GM04503 (cell line): ENCODE measurements around the gene ARHGAP42.
A peak's percentile ranks its signal among the peaks of the same experiment; 100 is the strongest.

Experiments used
- DNase-seq: peaks from one replicate; pipeline ENCODE4 v3.0.0-alpha.2; 2012; ENCODE audit warnings: low read depth

The ARHGAP42 gene

DNA sequence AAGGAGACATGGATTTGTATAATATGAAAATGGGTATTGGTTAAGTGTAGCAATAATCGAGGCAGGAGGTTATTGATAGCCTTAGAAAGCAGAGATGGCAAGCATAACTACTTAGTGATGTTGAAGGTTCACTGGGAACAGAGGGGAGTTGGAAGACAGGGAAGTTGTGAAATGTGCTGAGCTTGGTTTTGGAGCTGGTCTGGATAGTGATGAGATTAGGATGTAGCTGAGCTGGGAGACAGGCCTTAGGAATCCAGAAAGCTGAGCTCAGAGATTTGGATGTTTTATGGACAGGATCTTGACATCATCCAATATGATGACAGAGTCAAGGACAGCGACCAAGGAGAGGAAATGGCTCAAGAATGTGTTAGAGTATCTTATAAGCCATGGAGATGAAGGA, 113.1 kb downstream of the ARHGAP42 start:
- DNase-seq = no peak

DNA sequence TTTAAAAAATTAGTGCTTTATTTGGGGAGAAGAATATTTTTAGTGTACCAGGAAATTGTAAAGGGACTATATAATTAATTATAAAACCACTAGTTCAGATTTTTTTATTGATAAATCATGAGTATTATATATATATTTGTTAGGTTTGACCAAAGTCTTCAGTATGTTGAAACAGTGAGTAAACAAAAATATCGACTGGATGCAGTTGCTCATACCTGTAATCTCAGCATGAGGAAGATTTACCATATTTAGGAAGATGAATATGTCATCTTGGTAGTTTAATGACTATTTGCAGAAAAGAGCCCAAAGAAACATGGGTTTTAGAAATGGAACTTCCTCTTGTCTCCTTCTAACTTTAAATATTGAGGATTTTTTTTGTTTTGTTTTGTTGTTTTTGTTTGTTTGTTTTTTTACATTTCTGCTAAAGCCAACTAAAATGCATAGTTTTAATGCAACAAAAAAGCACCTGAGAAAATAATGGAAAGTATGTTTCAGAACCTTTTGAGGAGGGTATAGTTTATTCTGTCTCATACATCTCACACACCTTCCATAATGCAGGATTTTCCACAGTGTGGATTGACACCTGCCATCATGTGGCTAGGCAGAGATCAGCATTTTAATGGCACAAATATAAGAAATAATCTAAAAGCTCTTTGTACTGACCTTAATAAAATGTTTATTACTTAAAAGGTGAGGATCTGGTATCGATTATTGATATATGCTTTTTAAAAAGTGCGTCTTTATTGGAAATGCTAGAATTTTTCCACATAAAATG, 114.3 kb downstream of the ARHGAP42 start:
- DNase-seq = no peak

DNA sequence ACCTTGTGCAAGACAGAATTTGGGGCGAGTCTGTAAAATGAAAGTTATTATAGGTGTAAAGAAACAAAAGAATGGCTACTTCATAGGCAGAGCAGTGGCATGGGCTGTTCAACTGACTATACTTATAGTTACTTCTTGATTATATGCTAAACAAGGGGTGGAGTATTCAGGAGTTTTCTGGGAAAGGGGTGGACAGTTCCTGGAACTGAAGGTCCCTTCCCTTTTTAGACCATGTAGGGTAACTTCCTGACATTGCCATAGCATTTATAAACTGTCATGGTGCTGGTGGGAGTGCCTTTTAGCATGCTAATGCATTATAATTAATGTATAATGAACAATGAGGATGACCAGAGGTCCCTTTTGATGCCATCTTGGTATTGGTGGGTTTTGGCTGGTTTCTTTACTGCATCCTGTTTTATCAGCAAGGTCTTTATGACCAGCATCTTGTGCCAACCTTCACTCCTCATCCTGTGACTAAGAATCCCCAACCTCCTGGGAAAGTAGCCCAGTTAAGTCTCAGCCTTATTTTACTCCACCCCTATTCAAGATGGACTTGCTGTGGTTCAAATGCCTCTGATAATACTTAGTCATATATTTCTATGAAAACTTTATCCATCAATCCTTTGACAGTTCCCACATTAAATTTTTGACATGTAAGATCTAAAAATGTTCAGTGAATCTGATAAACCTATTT, 118.6 kb downstream of the ARHGAP42 start:
- no peak for DNase-seq

DNA sequence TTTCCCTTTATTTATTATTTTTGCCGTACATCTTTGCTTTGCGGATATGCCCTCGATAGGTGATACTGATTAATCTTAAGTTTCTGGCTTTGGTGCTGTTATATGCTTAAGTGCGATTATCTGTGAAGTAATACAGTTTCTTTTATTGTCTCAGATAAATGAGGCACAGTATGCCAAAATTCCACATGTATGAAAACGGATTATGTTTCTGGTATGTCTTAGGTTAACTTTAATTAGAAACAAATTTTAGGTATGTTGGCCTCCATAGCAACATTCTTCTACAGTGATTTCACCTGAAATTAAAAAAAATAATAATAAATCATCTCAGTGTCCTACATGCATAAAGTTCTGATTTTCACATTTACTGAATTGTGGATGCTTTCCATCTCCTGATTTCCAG, 119.2 kb downstream of the ARHGAP42 start:
- DNase-seq = no peak

DNA sequence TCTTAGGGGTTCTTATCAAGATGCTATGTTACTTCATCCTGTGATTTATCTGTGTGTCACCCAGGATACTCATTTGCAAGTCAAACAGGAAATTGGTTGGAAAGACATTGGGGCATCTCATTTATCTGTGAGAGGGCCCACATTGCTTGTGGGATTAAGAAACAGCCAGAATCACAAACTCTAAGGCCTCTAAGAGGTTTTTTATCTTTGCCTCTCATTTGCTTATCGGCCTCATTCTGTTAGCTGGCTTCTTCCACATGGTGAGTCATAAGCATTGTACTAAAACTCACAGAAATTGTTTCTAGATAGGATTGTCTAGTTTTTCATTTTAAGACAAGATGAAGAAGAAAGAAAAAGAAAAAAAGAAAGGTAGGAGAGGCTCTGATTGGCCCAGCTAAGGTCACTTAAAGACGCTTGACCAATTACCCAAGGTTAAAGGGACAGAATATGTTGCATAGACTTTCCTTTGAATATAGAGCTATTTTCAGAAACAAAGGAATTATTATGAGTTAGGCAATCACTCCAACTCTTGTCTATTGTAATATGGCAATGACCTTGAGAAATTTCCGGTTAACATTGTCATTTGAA, 121.9 kb downstream of the ARHGAP42 start:
- DNase-seq = no peak

DNA sequence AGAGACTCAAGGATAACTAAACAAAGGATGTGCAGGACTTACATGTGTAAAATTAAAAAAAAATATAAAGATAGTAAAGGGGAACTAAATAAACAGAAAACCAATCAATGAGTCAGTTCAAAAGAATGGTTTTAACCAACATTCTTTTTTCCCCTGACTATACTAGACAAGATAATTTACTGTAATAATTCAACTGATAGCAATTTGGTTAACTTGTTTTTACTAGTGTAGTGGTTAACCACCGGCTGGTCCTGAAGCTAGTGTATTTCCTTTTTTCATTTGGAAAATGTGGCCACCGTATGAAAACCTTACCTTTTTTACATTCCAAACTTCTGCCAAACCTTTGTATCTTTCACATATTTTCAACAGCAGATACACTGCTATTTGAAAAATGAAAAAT, 123.1 kb downstream of the ARHGAP42 start:
- DNase-seq = no peak

DNA sequence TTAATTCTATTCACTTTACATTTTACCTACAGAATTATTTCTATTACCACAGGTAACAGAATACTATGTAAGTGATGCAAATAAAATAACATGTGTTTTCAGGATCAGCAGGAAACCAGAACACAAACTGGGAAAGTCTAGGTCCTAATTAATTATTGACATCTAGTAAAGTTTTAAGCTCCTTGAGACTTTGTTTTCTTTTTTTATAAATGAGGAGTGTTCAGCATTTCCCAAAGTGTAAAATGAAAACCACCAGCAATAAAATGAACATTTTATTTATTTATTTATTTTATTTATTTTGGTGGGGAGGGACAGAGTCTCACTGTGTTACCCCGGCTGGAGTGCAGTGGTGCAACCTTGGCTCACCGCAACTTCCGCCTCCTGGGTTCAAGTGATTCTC, 123.6 kb downstream of the ARHGAP42 start:
- no peak for DNase-seq

DNA sequence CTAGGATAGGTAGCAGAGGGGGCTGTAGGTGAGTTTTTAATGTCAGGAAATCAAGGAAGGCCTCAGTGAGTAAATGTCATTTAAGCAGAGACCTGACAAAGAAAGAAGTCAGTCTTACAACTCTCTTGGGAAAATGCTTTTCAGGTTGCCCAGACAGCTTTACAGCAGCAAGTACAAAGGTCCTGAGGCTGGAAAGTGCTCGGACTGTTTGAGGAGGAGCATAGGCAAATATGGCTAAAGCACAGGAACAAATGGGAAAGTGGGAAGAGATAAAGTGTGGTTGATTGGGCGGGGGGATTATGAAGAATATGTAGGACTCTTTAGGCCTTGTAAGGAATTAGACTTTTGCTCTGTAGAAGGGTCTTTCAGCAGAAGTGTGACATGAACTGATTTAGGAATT, 125.4 kb downstream of the ARHGAP42 start:
- DNase-seq = no peak

DNA sequence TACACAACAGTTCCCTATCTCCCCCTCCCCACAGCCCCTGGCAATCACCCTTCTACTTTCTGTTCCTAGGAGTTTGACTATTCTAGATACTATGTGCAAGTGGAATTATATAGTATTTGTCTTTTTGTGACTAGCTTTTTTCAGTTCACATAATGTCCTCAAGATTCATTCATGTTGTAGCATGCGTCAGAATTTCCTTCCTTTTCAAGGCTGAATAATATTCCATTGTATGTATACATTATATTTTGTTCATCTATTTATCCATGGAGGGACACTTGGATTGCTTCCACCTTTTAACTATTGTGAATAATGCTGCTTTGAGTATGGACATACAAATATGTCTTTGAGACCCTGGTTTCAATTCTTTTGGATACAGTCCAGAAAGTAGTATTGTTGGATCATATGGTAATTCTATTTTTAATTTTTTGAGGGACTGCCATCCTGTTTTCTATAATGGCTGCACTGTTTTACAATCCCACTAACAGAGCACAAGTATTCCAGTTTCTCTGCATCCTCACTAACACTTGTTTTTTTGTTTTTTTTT, 128.8 kb downstream of the ARHGAP42 start:
- no peak for DNase-seq

DNA sequence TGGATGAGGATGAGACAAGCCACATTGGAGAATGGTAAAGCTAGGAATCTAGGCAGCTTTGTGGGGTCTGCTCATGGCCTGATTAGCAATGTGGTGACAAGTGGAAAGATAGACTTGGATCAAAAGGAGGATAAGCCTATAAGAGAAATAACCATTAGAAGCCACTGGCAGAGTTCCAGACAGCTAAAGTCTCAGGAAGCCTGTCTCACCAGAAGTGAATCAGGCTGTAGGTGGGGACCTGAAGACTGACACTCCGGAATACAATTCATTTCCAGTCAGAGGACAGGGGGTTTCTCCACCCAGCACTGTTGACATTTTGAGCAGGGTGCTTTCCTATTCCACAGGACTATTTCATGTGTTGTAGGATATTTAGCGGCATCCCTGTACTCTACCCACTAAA, 129.7 kb downstream of the ARHGAP42 start:
- no peak for DNase-seq

DNA sequence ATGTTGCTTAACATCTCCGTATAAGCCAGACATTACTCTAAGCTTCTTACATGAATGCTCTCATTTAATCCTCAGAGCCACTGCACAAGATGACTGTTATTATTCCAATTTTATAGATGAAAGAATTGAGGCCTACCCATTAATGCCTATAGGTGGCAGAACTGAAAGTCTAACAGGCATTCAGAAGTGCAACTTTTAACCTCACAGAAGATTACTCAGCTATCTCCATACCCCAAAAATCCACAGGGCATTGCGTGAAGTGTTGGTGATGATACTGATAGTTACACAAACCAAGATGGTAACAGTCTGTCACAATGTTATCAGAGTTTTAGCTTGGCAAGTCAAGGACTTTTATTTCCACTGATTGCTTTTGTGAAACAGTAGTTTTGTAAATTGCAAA, 130.5 kb downstream of the ARHGAP42 start:
- DNase-seq = no peak

DNA sequence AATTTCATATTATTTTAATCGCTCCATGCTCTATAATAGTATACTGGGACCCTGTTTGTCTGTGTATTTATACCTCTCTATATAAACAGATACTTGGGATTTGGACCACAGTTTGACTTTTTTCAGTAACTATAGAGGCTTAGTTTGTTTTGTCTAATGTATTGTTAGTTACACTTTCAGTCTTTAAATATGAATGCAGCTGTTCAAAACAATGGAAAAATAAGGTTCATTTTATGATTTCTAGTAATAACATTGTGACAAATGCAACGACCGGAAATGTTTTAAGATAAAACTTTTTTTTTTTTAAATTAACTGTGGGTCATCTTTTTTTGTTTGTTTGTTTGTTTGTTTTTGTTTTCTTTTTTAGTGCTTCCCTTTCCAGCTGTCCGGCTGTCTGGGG, 133.5 kb downstream of the ARHGAP42 start:
- DNase-seq = no peak

DNA sequence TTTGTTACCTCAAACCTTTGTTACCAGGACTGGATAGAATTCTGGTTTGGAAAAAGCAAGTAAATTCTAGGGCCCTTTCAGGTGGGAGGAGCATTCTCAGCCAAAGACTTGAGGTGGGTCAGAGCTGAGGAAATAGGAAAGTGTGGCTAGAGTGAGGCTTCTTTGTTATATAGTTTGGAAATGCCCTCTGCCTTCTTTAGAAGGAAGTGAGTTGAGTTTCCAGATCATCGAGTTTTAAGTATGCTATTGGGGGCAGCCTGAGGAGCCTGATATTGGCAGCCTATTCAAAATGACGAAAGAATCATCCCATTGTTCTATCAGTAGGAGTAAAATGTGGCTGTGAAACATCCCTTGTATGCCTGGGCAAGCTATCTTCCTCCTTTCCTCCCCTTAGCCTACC, 134.1 kb downstream of the ARHGAP42 start:
- DNase-seq = no peak

DNA sequence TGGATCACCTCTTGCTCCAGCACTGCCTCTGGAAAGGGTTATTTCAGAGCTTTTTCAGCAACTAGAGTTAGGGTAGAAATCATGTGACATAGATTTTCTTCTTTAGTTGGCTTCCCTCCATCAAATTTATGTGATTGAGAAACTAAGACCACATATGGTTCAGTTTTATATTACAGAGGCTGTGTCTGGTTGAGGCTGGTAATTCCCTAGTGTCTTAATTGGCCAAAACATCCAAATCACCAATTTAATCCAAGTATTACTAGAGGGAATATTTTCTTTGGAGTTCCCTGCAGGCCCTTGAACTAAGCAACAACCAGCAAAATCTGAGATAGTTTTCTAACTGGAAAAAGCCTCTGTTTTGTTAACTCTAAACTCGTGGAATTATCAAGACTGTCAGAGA, 136.3 kb downstream of the ARHGAP42 start:
- peak; percentile 49 for DNase-seq

DNA sequence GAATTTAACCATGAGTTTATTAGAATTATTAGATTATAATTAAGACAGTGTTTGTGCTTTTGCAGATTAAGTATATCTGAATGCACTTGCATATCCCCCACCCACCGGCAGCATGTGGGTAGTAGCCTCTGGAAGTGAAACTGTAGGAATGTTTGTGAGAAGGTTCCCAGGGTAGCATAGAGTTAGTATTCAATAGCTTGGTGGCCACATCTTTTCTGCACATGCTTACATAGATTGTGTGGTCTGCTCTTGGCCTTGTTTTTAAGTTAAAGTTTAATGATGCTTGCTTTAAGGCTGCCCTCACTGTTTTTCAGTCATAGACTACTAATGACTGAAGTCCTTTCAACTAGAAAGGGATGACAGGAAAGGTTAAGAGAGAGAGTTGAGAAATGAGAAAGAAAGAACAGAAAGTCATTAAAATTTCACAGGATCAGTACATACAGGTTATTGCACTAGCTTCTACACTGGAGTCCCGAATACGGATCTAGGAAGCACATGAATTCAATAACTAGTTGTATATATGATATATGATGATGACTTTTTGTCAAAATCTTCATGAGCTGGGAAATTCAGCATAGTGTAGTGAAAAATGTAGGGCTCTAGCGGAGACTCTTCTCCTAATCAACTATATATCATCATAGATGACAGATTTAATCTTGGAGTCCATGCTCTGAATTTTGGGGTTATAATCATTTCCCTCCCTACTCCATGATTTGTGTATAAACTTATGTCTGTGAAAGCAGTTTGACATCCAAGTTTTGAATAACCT, 137.1 kb downstream of the ARHGAP42 start:
- DNase-seq = no peak

DNA sequence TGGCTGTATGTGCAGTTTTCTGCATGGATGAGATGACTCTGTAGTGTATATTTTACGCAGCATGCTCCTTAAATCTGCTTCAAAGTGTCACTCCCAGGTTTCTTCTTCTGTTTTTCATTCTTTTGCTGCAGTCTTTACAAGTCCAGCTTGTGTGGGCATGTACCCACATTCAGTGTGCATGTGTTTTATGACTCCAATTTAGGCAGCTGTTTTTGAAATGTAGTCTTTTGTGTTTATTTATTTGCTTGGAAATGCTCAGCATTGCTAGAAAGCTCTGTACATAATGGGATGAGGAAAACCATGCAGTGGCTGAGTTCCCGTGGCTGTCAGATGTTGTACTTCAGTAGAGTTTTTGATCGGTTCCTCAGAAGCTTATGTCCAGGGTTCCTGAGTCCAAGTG, 138.5 kb downstream of the ARHGAP42 start:
- DNase-seq = no peak

DNA sequence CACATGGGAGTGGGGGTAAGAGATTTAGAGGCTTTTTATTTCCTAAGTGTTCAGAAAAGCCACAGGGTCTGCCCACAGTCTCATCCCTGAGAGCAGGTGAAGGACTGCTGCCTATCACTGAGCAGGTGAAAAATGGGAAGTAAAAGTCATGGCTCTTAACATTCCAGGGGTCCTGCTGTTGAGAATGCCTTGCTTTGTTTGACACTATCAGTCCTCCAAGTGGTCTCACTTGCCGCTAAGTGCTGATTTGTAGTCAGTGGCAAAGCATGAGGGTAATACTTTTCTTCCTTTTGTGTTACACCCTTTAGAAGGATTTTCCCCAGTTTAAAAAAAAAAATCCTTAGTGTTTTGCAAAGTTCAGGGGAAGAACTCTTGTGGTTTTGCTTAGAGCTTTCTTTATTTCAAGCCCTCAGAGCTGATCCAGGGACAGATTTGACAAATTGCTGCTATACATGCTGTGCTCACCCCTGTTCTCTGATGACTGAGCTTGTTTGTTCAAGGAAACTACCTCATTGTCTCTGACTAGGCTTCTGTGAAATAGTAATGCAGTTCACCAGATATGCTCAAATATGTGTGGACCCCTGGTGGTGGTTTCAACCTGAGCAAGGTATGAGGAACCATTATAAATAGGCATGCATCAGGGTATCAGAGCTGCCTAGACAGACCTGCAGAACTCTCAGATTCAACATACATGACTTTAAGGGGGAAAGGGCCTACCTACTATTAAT, 141.0 kb downstream of the ARHGAP42 start:
- DNase-seq = no peak

DNA sequence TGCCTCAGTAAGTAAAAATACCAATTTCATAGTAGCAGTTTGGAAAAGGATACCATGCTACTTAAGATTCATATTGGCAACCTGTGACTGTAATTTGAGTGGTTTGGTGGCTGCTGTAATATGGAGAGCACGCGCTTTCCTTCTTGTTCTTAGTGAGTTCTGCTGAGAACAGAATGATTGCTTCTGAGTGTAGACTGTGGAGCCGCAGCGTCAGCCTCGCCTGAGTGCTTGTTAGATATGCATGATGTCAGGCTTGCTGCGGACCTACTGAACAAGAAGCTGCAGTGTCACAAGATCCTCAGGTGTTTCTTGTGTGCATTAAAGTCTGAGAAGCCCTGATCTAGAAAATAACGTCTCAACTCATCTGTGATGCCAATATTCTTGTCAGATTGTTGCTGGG, 143.2 kb downstream of the ARHGAP42 start:
- no peak for DNase-seq

DNA sequence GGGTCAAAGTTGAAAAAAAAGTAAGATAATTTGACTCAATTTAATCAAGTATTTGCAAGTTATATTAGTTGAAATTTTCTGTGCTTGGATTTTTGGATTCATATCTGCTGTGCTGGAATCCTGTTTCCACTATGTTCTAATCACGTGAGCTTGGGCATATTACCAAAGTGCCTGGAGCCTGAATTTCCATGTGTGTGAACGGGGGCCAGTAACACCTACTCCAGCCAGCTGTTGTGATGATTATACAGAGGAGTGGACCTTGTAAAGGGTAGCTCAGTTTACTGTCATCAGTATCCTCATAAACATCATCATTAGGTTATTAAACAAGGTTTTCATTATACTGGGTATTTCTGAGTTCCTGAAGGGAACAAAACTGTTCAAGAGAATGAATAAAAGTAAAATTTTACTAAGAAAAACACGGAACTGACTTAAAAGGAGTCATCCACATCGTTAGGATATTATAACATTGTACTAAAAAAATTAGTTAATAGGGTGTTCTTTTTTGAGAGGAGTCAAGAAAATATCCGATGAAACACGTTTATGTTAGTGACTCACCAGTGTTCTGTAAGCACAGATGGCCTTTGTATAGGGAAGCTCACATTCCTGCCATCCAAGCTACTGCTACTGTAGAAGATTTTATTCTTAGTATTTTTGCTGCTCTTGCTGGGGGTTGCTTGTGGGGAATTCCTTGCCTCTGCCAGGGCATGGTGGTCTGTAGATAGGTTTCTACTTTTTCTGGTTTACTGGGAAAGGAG, 144.1 kb downstream of the ARHGAP42 start:
- no peak for DNase-seq

DNA sequence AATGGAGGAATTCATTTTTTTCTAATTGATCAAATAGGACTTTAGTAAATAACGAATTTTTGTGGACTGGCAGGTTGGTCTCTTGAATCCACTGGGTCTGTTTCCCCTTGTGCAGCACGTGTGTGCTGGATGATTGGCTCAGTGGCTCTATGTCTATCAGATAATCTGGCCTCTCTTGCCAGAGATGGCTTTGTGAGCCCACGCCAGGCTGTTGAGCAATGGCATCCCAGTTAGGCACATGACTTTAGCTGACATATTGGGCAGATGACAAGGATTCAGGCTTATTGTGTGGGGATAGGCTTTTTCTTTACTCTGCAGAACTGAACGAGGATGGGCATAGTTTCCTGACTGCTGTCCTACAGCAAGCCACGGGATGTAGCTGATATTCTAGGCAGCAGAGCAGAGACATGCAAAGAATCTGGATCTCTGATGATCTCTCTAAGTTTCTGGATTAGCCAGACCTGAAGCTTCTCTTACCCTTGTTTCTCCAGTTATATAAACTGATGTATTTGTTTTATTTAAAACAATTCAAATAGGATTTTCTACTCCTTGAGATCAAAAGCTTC, 144.9 kb downstream of the ARHGAP42 start:
- DNase-seq = no peak

DNA sequence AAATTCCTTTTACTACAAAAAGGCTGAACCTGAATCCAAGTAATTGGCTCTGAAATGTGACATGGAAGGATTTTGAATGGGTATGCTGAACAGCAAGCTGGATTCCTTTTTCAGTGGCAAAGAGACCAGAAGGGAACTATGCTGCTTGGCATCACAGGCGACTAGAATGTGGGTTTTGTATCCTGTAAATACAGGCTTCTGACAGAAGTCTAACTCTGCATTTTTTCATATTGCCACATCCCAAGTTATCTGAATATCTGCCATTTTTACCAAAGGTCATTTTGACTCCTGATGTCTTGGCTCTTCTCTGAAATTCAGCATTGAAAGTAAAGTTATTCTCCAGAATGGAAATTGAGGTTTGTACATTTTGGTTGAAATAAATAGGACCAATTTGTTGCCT, 145.7 kb downstream of the ARHGAP42 start:
- no peak for DNase-seq
